ENCODE measurements around the gene ZCCHC13. TPM values are rescaled to one million over a fixed set of nuclear protein-coding genes. Genes with fewer than 3 reads are reported as not detected.
"Not testable (repeated sequence)": the region's sequence is repeated elsewhere in the genome, so short reads cannot be mapped to it uniquely, and the experiment has no call there.

The ZCCHC13 gene
- total RNA-seq: not detected in 2 replicates

DNA sequence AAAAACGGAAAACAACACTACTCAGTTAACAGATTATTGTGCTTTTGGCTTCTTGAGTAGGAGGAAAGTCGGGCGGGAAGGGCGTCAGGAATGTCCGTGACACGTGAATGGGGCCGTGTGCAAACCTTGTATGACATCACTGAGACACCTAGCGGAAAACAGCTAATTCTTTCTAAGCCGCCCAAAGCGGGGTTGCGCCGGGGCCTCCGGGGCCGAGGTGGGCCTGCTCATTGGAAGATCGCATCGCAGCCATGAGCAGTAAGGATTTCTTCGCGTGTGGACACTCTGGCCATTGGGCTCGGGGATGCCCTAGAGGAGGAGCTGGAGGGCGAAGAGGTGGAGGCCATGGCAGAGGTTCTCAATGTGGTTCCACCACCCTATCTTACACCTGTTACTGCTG, at the start of gene ZCCHC13:
Gene ZCCHC13, plus strand, starts transcription at position 165 of the 400 bp plus-strand sequence. Its CDS starts 87 bp downstream, at position 252.
- DNase-seq (ENCODE audit: low read depth in 2 of 2): no peak

- not testable (repeated sequence) for DNase-seq (ENCODE audit: low read depth in 2 of 2)
Observed at GRCh38 chrX:74258111-74258510, 45.9 kb upstream of the ZCCHC13 start.

DNA sequence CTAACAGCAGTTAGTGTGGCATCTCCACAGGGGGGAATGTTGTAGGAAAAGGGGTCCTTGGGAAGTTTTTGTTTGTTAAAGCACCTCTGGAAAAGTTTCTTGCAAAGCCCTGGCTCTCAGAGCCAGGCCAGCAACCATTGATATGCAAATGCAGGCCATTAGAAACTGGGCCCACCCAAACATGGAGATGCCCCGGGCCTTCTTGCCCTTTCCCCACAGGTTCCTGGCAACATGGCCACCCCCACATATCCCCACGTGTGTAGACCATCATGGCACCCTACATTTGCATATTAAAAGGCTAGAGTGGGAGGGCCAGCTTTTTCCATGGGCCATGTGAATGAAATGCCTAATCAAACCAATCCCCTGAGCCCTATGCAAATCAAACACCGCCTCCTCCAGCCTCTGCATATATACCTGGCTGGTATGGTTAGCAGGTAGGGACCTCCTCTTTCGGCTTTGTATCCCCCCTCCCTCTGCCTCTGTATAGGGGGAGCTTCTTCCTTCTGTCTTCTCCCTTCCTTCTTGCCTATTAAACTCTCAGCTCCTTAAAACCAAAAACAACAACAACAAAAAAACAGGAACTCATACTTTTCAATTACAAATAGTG, 44.0 kb upstream of the ZCCHC13 start:
- DNase-seq (ENCODE audit: low read depth in 2 of 2): no peak

GRCh38 chrX:74262452-74263209, 41.3 kb upstream of the ZCCHC13 start:
- DNase-seq (ENCODE audit: low read depth in 2 of 2): no peak

- no peak for DNase-seq (ENCODE audit: low read depth in 2 of 2)
Observed at GRCh38 chrX:74270393-74270792, 33.6 kb upstream of the ZCCHC13 start.

DNA sequence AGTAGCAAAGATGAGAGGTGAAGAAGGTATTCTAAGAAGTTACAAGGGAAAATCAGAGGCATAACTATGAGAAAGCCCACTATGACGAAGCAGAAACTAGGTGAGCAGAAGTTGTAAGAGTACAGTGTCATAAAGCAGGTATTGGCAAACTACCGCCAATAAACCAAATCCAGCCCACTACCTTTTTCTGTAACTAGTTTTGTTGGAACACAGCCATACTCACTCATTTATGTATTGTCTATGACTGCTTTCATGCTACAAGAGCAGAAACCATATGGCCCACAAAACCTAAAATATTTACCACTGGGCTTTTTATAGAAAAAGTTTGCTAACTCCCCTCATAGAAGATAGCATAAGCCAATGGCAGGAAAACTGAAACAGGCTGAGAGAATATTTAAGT, 31.8 kb upstream of the ZCCHC13 start:
- no peak for DNase-seq (ENCODE audit: low read depth in 2 of 2)

GRCh38 chrX:74274516-74274915, 29.5 kb upstream of the ZCCHC13 start:
- no peak for DNase-seq (ENCODE audit: low read depth in 2 of 2)

- DNase-seq (ENCODE audit: low read depth in 2 of 2): no peak
Observed at GRCh38 chrX:74277320-74277719, 26.7 kb upstream of the ZCCHC13 start.

DNA sequence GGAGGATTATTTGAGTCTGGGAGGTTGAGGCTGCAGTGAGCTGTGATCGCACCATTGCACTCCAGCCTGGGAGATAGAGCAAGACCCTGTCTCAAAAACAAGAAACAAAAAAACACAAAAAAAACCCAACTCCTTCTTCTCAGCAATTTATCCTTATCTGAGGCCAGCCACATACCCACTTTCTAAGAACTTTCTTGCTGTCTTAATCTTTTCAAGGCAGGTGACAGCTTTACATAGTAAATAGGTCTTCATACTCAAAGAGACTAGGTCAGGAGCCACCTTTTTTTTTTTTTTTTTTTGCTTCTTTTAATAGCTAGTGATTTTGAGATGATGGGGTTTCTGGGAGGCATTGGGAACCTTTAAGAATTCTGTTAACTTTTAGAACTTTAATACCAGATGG, 26.1 kb upstream of the ZCCHC13 start:
- DNase-seq (ENCODE audit: low read depth in 2 of 2): no peak

- peak in 1 of 2 donors; percentile 3 for DNase-seq (ENCODE audit: low read depth in 2 of 2)
Observed at GRCh38 chrX:74280759-74281158, 23.2 kb upstream of the ZCCHC13 start.

GRCh38 chrX:74284391-74284952, 19.5 kb upstream of the ZCCHC13 start:
- DNase-seq (ENCODE audit: low read depth in 2 of 2): no peak

- peak in 1 of 2 donors; percentile 4 for DNase-seq (ENCODE audit: low read depth in 2 of 2)
Observed at GRCh38 chrX:74286950-74287740, 16.8 kb upstream of the ZCCHC13 start.

GRCh38 chrX:74291577-74291963, 12.4 kb upstream of the ZCCHC13 start:
- DNase-seq (ENCODE audit: low read depth in 2 of 2): no peak

GRCh38 chrX:74291964-74292807, 11.8 kb upstream of the ZCCHC13 start:
- DNase-seq (ENCODE audit: low read depth in 2 of 2): peak; percentile 89 to 90

- DNase-seq (ENCODE audit: low read depth in 2 of 2): no peak
Observed at GRCh38 chrX:74292808-74293123, 11.2 kb upstream of the ZCCHC13 start.

GRCh38 chrX:74293343-74293946, 10.5 kb upstream of the ZCCHC13 start:
- DNase-seq (ENCODE audit: low read depth in 2 of 2): peak; percentile 79 to 80

GRCh38 chrX:74295101-74295500, 8.9 kb upstream of the ZCCHC13 start:
- no peak for DNase-seq (ENCODE audit: low read depth in 2 of 2)

GRCh38 chrX:74297766-74298165, 6.2 kb upstream of the ZCCHC13 start:
- DNase-seq (ENCODE audit: low read depth in 2 of 2): no peak

GRCh38 chrX:74300869-74301268, 3.1 kb upstream of the ZCCHC13 start:
- DNase-seq (ENCODE audit: low read depth in 2 of 2): no peak

DNA sequence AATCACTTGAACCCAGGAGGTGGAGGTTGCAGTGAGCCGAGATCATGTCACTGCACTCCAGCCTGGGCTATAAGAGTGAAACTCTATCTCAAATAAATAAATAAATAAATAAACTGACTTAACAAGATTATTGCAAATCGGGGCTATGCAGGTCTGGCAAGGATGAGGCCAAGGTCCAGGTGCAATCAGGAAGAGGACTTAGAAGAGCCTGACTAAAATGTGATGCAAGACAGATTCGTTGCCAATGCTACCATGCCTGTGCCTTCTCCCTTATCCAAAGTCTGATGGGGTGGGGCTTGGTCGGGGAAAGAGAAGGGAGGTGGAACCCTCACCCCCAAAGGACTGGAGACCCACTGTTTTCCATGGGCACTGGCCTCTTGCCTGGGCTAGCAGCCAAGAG, 14.7 kb downstream of the ZCCHC13 start:
- DNase-seq (ENCODE audit: low read depth in 2 of 2): no peak

GRCh38 chrX:74319321-74319720, 15.3 kb downstream of the ZCCHC13 start:
- DNase-seq (ENCODE audit: low read depth in 2 of 2): peak in 1 of 2 donors; percentile 53

All from lung microvascular endothelial cell (primary cell).